HG03025 (cell line): ENCODE results near the gene CCDC174.

Source experiments
- ATAC-seq: cut with Tn5 transposase; IDR thresholded peaks from one replicate; pipeline ENCODE4 v1.9.1; 2021; ENCODE audit warnings: mild to moderate bottlenecking, moderate library complexity; ENCODE audit not compliant: unreplicated experiment, low FRiP score

The CCDC174 gene

DNA sequence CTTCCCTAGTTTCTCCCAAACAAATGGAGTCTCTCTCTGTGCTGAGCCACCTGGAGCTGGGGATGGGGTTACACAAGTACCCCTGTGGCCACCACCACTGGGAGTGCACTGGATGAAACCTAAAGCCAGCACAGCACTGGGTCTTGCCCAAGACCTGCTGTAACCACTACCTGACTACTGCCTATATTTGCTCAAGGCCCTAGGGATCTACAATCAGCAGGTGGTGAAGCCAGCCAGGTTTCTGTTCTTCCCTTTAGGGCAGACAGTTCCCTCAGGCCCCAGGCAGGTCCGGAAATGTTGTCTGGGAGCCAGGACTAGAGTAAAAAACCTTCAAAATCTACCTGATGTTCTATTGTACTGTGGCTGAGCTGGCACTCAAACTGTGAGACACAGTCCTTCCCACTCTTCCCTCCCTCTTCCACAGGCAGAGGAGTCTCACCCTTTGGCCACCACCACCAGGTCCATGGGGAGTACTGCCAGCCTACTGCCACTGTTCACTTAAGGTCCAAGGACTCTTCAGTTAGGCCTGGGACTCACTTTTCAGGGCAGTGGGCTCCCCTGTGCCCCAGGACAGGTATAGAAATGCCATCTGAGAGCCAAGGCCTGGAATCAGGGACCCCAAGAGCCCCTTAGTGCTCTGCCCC, 47.2 kb downstream of the CCDC174 start:
- no peak for ATAC-seq

DNA sequence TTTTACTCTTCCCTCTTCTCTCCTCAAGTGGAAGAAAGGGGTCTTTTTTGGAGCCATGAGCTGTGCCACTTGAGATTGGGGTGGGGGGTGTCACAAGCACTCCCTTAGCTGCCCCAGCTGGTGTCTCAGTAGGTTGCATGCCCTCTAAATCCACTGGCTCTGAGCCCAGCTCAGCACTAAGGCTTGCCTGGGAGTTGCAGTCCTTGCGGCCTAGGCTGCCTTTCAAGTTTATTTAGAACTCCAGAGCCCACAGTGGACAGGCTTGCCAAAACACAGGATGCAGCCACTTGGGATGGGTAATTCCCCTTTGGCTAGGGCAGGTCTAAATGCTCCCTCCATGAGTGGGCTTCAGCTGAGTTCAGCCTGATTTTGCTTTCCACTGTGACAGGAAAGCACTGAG, 48.1 kb downstream of the CCDC174 start:
- no peak for ATAC-seq

DNA sequence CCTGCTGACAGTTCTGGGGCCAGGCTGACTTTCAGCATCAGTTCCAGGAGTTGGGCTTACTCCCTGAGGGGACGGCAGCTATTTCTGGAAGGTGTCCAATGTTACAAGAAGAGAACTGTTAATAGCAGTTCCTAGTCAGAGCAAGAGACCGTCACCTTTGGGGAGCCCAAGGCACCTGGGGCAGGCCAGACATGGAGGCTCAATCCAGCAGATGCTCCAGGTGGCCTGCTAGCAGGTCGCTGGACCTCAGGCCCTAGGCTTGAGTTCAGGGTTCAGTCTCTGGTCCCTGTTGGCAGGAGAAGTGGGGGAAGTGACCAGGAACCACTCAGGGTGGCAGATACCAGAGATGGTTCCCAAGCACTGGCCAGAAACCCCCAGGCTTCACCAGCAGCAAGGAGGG, 49.3 kb downstream of the CCDC174 start:
- ATAC-seq, result no peak

DNA sequence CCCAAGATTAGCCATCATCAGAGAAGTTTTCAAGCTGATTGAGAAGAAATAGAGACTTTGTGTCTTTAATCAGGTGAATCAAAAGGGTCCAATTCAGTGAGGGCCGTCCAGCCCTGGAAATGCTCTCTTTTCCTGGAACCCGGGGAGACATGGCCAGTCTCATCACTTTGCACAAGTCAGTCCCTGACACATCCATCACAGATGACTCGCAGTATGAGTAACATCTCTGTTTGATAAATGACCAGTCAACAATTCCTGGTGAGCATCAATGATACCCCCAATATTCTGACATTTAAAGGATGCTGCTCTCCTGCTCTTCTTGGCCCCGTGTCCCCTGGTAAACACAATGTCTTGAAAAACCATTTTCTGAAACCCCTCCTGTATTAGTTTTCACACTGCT, 50.1 kb downstream of the CCDC174 start:
- no peak for ATAC-seq

DNA sequence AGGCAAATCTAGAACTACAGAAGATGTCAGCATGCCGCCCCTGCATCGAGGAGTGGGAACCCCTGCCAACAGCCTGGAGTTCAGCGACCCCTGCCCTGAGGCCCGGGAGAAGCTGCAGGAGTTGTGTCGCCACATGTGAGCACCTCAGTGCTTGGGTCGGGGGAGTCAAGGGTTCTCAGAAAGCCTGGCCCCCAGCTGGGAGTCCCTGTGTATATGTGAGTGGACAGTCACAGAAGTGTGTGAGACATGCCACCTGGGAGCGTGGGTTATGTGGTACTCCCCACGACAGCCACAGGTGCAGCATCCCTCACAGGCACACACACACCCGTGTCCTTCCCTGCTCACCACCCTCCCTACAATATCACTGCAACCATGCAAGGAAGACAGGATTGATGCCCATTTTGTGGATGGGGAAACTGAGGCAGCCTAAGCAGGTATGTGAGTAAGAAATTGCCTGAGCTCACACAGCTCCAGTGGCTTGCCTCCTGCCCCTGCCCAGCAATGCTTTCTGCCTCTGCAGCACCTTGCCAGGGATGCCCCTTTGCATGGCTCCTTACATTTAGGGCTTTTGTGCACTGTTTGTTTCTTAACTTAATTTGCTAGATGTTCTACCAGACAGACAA, 51.7 kb downstream of the CCDC174 start:
- no peak for ATAC-seq

DNA sequence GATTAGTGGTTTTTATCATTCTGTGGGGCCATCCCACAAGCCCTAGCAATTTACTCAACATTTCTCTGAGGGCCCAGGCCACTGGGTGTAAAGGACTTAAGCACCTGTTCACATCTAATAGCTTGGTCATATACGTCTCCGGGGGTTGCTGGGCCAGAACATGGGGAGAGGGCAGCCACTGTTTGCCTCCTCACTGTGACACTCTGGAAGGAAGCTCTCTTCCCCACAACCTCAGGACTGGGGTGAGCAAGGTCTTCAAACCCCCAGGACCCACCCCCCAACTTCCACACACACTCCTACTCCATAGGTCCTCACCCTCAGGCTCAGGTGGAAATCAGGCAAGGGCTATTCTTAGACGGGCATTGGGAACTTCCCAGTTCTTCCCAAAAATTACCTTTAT, 52.2 kb downstream of the CCDC174 start:
- no peak for ATAC-seq

DNA sequence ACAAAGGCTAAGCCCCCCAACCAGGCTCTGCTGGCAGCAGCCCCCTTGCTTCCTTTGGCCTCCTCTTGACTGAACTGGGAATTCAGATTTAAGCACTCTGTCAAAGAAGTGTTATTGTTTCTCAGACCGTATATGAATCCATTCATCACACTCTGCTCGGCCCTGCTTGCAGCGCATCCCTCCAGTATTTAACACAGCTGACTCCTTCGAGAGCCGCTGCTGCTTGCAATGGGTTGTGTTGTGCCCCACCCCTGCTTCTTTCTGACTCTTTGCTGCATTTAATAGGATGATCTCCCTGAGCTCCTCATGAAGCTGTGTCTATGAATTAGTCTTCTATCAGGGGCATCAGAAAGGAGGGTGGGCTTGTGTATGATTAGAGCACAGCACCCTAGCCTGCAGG, 54.5 kb downstream of the CCDC174 start:
- ATAC-seq, result no peak

DNA sequence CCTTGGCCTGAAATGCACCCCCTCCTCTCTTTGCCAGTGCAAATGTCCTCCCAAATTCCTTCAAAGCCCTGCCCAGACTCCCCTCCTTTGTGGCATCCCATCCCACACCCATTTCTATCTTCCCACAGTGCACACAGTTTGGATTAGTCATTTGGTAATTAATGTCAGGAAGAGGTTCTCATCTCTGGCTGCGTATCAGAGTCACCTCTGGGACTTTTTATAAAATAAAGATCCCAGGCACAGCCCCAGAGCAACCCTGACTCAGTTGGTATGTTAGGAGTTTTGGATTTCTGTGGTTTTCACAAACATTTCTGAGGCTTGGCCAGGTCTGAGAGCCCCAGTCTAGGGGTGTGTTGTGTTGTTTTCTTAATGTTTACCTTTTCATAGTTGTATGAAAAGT, 65.0 kb downstream of the CCDC174 start:
- ATAC-seq, result no peak

DNA sequence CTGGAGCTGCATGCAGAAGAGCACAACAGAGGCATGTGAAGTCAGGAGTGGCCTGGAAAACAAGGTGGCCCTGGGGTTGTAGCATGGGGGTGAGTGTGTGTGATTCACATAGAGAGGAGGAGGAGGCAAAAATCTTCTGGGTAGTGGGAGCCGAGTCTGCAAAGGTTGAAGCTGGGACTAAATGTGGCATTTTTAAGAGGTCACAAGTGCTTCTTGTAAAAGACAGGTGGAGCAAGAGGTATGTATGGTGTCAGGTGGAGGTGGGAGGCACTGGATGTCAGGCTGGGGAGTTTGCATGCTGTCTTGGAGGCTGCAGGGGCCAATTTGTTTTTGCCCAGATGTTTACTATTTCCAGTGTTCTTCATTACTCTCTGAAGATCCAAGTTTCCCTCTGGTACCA, 65.7 kb downstream of the CCDC174 start:
- no peak for ATAC-seq

DNA sequence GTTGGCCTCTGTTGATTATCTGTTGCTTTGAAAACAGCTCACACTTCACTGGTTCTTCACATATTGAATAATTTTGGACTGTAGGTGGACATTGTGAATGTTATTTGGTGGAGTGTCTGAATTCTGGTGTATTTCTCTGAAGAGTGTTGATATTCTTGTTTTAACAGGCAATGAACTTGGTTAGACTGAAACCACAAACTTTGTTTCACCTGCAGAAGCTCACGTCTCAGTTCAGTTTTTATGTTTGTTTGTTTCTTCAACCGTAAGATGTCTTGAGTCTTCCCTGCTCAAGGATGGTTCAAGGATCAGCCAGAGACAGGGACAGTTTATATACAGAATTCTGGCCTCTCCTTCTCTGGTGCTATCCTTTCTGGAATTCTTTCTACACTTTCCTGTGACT, 67.0 kb downstream of the CCDC174 start:
- peak; percentile 63 for ATAC-seq

DNA sequence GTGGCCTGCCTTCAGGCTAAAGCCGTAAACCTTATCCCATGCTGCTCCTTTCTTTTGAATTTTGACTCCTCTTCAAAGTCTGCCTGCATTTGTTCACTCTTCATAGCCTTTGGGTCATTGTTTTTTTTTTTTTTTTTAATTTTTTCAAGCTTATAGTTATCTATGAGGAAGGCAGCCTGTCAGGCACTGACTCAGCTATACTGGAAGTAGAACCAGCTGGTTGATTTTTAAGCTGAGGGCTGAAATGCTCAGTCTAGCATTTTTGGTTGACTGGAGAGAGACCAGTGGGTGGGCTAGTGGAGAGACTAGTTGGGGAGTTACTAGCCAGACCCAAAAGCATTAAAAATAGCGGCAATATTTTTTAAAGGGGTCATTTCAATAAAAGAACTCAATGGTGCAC, 67.4 kb downstream of the CCDC174 start:
- ATAC-seq, result no peak

DNA sequence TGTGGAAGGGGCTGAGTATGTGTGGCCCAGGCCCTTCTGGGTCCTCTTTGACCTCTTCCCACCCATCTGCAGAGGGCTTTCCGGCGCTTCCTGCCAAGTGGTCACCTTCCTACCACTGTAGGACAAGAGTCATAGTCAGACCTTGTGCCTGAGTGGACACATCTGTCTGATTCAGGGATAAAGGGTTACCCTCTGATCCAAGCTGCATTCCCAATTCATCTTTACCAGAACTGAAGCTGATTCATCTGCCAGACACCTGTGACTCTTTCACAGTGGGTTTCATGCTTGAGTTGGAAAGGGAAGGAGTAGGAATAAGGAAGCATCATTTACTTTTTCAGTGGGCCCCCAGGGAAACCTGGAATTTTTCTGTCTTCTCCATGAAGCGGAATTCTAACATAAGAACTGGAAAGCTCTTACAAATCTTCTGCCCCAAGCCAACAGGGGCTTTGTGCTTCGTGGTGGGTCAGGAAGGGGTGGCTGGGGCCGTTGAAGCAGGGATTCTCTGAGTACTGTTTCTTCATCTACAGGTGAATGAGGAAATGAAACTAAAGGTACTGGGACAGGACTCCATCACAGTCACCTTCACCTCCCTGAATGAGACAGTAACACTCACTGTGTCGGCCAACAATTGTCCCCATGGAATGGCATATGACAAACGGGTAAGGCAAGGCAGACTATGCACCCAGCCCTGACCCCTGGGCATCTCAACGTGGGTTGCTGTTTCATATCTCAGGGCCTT, 69.7 kb downstream of the CCDC174 start:
- ATAC-seq, result no peak
